GM21447 (cell line): ENCODE results near the gene ZP3.
"Not testable (repeated sequence)": the region's sequence is repeated elsewhere in the genome, so short reads cannot be mapped to it uniquely, and the experiment has no call there.

Source experiments
- ATAC-seq: cut with Tn5 transposase; IDR thresholded peaks from one replicate; pipeline ENCODE4 v1.9.1; 2021; ENCODE audit not compliant: unreplicated experiment

The ZP3 gene

DNA sequence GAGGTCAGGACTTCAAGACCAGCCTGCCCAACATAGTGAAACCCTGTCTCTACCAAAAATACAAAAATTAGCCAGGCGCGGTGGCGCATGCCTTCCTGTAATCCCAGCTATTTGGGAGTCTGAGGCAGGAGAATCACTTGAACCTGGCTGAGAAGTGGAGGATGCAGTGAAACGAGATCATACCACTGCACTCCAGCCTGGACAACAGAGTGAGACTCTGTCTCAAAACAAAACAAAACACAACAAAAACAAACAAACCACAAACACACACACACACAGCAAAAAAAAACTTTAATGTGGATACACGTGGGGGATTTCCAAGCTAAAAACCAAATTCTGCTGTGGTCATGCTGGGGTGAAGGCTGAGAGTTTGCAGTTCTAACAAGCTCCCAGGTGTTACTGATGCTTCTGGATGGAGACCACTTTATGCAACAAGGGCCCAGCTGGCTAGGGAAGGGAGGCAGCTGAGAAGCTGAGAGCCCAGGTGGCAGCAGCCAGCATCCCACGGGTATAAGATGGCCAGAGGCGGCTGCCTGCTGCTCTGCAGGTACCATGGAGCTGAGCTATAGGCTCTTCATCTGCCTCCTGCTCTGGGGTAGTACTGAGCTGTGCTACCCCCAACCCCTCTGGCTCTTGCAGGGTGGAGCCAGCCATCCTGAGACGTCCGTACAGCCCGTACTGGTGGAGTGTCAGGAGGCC, at the start of gene ZP3:
ZP3 (plus strand) TSS at position 538 of the 699 bp plus-strand sequence; CDS start at position 553, 15 bp downstream.
- peak; percentile 60 for ATAC-seq

DNA sequence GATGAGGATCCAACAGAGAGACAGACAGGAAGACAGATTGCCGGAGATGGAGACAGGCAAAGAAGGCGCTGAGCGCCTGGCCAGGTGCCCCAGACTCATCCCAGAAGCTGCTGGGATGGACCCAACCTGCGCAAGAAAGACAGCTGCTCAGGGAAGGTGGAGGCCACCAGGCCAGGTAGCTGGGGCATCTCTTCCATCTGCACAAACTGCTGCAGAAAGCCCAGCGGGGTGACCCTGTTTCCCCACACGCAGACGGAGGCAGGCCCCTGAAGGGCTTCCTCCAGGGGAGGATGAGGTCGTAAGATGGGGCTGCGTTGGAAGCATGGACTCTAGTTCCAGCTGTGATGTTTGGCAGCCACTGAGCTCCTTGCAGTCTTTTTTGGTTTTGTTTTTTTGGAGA, 49.5 kb upstream of the ZP3 start:
- ATAC-seq: no peak

DNA sequence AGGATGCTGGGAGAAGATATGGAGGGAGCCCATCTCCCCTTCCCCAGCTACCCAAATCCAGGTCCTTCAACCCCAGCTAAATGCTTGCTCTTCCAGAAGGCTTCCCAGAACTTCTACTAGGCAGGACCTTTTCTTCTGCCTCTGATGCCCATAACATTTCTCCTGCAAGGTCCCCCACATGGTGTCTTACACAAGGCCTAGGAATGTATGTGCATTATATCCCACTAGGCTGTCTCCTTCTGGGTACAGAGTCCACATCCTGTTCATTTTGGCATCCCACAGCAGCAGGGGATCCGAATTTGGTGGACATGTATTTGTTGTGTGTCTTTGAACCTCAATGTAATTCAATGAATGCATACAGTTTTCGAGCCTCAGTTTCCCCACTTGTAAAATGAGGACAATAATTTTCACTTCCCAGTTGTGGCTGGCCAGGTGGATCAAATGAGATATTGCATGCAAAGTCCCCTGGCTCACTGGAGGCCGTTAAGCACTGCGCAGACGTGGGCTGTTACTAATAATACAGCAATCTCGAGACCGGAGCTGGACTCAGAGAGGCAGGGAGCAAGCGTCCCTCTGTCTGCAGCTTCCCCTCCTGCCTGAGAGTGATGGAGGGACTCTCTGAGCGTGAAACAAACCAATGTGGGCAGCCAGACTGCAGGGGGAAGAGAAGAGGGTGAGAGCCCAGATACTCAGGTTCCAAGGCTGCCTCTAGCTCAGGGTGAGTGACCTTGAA, 47.4 kb upstream of the ZP3 start:
- ATAC-seq: no peak

DNA sequence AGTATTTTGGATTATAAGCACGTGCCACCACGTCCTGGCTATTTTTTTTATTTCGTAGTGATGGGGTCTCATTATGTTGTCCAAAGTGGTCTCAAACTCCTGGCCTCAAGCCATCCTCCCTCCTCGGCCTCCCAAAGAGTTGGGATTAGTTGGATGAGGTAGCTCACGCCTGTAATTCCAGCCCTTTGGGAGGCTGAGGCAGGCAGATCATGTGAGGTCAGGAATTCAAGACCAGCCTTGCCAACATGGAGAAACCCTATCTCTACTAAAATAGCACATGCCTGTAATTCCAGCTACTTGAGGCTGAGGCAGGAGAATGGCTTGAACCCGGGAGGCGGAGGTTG, 44.2 kb upstream of the ZP3 start:
- no peak for ATAC-seq

DNA sequence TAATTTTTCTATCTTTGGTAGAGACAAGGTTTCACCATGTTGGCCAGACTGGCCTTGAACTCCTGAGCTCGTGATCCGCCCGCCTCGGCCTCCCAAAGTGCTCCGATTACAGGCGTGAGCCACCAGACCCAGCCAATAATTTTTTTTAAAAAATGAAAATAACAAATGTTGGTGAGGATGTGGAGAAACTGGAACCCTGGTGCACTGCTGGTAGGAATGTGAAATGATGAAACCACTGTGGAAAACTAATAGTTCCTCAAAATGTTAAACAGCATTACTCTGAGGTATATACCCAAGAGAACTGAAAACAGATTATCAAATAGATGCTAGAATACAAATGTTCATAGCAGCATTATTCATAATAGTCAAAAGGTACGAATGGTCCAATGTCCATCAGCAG, 42.9 kb upstream of the ZP3 start:
- ATAC-seq: no peak

DNA sequence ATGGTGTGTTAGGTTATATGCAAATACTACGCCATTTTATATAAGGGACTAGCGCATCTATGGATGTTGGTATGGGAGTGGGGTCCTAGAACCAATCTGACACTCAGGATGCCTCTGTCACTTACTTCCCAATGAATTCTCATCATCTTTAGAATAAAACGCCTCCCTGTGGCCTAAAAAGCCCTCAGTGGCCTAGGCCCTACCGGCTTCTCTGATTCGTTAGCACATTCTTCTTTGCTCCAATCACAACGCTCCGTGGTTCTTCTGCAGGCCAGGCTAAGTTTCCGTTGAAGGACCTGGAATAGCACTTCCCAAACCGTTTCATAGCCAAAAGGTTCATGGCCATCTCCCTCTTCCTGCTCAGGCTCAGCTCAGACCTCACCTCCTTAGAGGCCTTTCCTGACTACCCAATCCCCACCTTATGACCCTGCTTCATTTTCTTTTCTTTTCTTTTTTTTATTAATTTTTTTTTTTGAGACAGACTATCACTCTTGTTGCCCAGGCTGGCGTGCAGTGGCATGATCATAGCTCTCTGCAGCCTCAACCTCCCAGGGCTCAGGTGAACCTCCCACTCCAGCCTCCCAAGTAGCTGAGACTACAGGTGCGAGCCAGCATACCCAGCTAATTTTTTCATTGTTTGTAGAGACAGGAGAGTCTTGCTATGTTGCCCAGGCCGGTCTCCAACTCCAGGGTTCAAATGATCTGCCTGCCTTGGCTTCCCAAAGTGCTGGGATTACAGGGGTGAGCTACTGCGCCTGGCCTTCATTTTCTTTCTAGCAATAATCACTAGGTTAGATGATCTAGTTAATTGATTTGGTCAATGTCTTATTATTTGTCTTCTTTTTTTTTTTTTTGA, 41.4 kb upstream of the ZP3 start:
- ATAC-seq: no peak

DNA sequence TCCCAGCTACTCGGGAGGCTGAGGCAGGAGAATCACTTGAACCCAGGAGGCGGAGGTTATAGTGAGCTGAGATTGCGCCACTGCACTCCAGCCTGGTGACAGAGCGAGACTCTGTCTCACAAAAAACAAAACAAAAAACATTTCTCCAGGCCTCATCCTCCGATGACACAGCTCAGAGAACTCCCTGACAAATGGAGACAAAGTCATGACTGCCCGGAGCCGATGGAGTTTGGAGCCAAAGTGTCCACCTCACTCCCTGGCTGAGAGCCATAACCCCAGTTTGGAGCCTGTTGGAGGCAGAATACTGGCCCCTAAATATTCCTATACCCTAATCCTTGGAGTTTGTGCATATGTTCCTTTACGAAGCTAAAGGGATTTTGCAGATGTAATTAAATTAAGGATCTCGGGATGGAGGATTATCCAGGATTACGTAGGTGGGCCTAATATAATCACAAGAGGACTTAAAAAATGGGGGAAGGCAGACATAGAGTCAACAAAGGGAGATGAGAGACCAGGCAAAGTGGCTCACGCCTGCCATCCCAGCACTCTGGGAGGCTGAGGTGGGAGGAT, 38.0 kb upstream of the ZP3 start:
- ATAC-seq: no peak

DNA sequence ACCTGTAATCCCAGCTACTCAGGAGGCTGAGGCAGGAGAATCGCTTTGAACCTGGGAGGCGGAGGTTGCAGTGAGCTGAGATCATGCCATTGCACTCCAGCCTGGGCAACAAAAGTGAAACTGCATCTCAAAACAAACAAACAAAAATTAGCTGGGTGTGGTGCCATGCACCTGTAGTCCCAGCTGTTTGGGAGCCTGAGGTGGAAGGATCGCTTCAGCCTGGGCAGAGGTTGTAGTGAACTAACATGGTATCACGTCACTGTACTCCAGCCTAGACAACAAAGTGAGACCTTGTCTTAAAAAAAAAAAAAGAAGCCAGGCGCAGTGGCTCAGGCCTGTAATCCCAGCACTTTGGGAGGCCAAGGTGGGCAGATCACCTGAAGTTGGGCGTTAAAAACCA, 37.0 kb upstream of the ZP3 start:
- not testable (repeated sequence) for ATAC-seq

DNA sequence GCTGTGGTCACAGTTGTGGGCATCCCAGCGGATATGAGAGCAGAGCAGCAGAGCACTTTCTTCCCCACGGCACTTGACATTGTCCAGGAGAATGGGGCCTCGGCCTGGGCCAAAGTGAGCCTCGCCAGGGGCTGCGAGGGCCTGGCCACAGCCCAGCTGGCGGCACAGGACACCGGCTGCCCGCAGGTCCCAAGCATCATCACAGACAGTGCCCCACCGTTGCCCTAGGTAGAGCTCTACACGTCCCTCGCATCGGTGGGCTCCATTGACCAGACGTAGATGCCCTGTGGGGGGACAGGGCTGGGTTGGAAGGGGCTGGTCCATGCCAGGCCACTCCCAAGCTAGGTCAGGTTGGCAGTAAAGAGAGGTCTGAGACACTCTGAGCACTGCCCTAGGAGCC, 34.7 kb upstream of the ZP3 start:
- ATAC-seq: no peak

DNA sequence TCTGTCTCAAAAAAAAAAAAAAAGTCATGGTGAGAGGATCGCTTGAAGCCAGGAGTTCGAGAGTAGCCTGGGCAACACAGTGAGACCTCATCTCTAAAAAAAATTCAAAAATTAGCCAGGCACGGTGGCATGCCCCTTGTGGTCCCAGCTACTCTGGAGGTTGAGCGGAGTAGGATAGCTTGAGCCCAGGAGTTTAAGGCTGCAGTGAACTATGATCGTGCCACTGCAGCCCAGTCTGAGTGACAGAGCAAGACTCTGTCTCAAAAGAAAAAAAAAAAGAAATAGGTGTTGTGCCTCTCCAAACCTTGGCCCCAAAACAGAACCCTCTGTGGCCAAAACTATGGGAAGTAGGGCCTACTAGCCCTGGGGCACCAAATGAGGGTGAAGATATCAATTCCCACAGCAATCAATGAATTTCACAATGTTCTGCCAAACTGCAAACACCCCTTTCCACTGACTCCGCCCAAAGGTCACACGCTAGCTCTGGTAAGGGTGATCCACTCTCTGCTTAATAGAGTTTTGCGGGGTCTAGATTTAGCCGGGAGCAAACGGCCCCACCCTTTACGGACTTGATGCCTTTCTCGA, 32.1 kb upstream of the ZP3 start:
- no peak for ATAC-seq

DNA sequence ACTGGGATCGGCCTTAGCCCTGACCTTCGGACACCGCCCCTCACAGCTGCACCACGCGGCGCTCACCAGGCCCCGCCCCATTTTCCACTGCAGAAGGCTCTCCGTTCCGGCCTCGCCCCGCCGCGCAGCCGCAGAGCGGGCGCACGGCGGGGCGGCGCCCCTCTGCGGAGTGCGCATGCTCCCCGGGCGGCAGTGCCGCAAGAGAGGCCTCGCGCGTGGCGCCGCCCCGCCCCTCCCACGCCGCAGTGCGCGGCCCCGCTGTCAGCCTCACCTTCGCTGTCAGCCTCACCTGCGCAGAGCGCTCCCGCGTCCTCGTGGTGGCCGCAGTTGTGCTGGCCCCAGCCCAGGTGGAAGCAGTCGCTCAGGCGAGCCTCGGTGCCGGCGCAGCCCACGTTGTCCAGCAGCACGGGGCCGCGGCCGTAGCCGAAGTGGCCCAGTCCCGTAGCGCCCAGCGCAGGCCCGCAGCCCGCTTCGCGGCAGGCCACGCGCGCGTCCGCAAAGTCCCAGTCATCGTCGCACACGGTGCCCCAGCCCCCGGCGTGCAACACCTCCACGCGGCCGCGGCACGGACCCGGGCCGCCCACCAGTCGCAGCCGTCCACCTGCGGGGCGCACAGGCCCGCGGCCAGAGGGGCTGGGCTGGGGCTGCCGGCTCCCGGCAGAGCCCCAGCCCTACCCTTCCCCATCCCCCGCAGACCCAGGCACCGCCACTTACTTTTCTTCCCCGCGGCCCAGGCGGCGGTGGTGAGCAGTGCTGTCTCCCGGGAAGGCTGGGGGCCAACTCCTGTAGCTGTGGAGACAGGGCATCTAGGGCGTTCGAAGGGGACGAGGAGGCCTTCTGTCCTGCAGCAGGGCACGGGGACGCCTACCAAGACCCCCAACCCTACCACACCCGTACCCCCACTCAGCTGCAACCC, 31.4 kb upstream of the ZP3 start:
- peak; percentile 88 for ATAC-seq

DNA sequence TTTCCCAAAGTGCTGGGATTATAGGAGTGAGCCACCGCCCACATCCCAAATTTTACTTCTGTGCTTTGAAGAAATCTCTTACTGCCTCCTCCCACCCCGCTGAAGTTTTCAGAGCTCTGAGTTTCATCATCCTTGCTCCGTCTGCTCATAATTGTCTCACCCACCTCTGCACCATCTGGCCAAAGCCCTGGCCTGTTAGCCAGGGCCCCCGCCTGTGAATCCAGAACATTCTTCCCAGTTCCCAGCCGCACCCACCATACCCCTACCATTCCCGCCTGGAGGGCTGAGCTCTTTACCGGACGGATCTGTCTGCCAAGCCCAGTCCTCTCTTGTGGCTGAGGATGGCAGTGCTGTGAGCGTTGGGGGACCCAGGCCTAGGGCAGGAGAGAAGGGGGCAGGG, 29.8 kb upstream of the ZP3 start:
- ATAC-seq: no peak

DNA sequence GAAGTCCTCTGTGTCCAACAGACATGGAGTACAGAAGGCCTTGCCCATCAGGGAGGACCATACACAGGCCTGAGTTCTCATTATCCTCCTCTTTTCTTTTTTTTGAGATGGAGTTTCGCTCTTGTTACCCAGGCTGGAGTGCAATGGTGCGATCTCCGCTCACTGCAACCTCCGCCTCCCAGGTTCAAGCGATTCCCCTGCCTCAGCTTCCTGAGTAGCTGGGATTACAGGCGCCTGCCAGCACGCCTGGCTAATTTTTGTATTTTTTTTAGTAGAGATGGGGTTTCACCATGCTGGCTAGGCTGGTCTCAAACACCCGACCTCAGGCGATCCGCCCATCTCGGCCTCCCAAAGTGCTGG, 29.2 kb upstream of the ZP3 start:
- not testable (repeated sequence) for ATAC-seq

DNA sequence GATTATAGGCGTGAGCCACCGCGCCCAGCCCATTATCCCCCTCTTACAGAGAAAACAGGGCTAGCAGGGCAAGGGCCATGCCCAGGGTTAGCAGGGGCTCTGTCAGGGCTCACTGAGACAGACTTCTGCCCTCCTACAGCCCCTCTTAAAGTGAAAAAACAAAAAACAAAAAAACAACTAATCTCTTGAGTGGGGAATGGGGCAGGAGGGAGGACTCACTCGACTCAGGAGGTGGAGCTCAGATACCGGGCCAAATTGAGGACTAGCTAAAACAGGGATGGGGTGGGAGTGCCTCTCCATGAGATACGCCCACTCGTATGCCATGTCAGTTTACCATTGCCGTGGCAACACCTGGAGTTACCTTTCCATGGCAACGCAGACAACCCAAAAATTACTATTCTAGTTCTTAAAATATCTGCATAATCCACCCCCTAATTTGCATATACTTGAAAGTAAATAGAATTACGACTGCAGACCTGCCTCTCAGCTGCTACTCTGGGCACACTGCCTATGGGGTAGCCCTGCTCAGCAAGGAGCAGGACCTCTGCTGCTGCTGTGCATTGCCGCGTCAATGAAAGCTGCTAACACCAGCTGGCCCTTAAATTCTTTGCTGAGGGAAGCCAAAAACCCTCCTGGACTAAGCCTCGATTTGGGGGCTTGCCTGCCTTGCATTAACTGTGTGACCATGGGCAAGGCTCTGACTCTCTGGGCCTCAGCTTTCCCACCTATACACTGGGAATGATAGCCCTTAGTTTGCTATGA, 28.6 kb upstream of the ZP3 start:
- no peak for ATAC-seq

DNA sequence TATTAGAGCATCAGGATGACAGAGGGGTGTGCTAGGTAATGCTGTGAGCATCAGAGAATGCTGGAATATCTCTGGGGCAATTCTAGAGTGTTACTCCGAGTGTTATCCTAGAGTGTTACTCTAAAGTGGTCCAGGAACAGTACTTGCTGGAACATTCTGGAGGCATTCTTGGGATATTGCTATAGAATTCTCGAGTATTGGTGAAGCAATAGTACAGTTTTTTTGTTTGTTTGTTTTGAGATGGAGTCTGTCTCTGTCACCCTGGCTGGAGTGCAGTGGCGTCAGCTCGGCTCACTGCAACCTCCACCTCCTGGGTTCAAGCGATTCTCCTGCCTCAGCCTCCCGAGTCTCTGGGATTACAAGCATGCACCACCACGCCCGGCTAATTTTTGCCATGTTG, 27.9 kb upstream of the ZP3 start:
- ATAC-seq: no peak

DNA sequence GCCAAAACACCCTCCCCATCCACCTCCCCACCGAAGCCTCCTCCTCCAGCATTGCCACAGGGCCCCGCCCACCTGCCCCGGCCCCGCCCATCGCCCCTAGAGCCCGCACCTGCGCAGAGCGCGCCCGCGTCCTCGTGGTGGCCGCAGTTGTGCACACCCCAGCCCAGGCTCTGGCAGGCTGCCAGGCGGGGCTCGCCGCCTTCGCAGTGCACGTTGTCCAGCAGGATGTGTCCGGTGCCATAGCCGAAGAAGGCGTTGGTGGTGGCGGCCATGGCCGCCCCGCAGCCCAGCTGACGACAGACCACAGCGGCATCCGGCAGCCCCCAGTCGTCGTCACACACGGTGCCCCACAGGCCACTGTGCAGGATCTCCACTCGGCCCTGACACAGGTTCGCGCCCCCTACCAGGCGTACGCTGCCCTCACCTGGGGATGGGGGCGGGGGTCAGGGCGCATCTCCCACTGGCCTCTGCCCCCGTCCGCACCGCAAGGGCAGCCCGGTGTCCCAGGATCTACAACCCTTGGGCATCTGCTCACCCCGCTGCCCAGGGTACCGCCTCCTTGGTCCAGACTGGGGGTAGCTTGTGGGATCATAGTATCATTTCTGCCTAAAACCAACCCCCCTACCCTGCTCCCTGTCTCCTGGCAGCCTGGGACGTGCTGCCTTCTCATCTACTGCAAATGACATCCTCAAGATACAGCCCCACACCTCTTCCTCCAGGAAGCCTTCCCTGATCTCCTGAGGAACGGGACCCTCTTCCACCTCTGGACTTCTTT, 27.2 kb upstream of the ZP3 start:
- no peak for ATAC-seq

DNA sequence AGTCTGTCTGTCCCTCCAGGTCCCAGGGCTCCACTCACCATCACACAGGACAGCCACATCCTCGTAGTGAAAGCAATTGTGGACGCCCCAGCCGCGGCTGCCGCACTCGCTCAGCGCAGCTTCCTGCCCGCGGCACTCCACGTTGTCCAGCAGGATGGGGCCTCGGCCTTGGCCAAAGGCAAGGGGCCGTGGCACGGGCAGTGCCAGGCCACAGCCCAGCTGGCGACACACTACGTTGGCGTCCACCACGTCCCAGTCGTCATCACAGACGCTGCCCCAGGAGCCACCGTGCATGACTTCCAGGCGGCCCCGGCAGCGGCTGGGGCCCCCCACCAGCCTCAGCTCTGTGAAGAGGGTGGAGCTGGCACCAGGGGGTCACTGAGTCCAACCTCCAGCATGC, 24.5 kb upstream of the ZP3 start:
- ATAC-seq: no peak

DNA sequence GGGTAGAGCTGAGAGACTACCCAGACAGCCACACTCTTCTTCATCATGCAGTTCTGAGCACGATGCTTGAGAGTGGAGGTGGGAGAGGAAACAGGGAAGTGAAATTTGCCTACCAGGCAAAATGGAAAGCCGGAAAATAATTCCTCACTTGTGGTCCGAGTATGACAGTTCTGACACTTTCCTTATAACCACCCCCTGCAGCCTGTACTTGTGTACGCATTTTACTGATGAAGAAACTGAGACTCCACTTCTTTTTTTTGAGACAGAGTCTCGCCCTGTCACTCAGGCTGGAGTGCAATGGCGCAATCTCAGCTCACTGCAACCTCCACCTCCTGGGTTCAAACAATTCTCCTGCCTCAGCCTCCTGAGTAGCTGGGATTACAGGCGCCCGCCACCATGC, 21.7 kb upstream of the ZP3 start:
- not testable (repeated sequence) for ATAC-seq
